ENCODE results near the gene ATP6V1D. TPM values are rescaled to one million over a fixed set of nuclear protein-coding genes. Genes with fewer than 3 reads are reported as not detected.

Gene ATP6V1D
- total and polyA plus RNA-seq, 9 of the 15 experiments (the other 6 are each of a cell fraction or from before 2014, with no cell fraction given), result 35.5 to 91.0 (median 50.0) TPM

- TF ChIP-seq KDM5B (IDR thresholded peaks at IDR 0.05; ENCODE audit: insufficient replicate concordance, low read depth, low read length), result peak; percentile 34
- no peak for TF ChIP-seq NRF1 (conservative IDR thresholded peaks at IDR 0.05 in 1 of 2, IDR thresholded peaks at IDR 0.05 in 1 of 2)
- TF ChIP-seq ZZZ3 (IDR thresholded peaks at IDR 0.05), result no peak; the same call in 1 of the 2 replicates
- TF ChIP-seq CREM (IDR thresholded peaks at IDR 0.05; ENCODE audit: low read depth), result no peak
- no peak for TF ChIP-seq ZNF830 (CRISPR knock-in tag; IDR thresholded peaks at IDR 0.05)
- peak in 1 of 3 experiments; percentile 3 for TF ChIP-seq YY1 (IDR thresholded peaks at IDR 0.05; ENCODE audit: borderline replicate concordance in 1 of 3, control insufficient read depth in 1 of 3, extremely low read depth in 1 of 3, insufficient read depth in 3 of 3, insufficient read length in 1 of 3, insufficient replicate concordance in 2 of 3, low read depth in 1 of 3, low read length in 2 of 3)
- TF ChIP-seq SMC3 (conservative IDR thresholded peaks at IDR 0.05; ENCODE audit: insufficient read depth, low read depth, low read length), result no peak
- no peak for TF ChIP-seq RHOXF2B (CRISPR knock-in tag; conservative IDR thresholded peaks at IDR 0.05)
- TF ChIP-seq NKRF (IDR thresholded peaks at IDR 0.05; ENCODE audit: borderline replicate concordance), result peak; percentile 90
- no peak for TF ChIP-seq ZNF274 (IDR thresholded peaks at IDR 0.05; ENCODE audit: borderline replicate concordance, low read depth, low read length)
- no peak for TF ChIP-seq CREBBP (IDR thresholded peaks at IDR 0.05; ENCODE audit: low read depth, low read length)
- no peak for TF ChIP-seq EHMT2 (IDR thresholded peaks at IDR 0.05)
- no peak for TF ChIP-seq THAP7 (CRISPR knock-in tag; IDR thresholded peaks at IDR 0.05)
- no peak for TF ChIP-seq XRCC5 (IDR thresholded peaks at IDR 0.05; ENCODE audit: low read depth, low read length)
- TF ChIP-seq ZNF518B (CRISPR knock-in tag; IDR thresholded peaks at IDR 0.05), result no peak
- no peak for TF ChIP-seq CAMTA2 (CRISPR knock-in tag; conservative IDR thresholded peaks at IDR 0.05)
- TF ChIP-seq SIN3B (IDR thresholded peaks at IDR 0.05; ENCODE audit: low read depth), result no peak
Measured at GRCh38 chr14:67360470-67361206, 1.0 kb upstream of the ATP6V1D start (continued).

Measured in K562 (cell line).